Activated CD4-positive, alpha-beta T cell treated with anti-CD3 and anti-CD28 coated beads, Interleukin-2, Interleukin-6, amounts not matched to agents 100 ng/mL and 50 ng/mL, durations not matched to agents 16 hours and 8 hours (primary cell): ENCODE measurements around the gene ABAT.

Source experiments
- DNase-seq: peaks from one replicate; pipeline ENCODE4 v3.0.0-alpha.2; 2020

Gene ABAT

GRCh38 chr16:8826278-8826879, 152.0 kb downstream of the ABAT start:
- DNase-seq: no peak

GRCh38 chr16:8828541-8829165, 154.2 kb downstream of the ABAT start:
- DNase-seq: no peak

GRCh38 chr16:8831450-8831849, 157.0 kb downstream of the ABAT start:
- no peak for DNase-seq

GRCh38 chr16:8831871-8832716, 157.7 kb downstream of the ABAT start:
- no peak for DNase-seq

- no peak for DNase-seq
Observed at GRCh38 chr16:8832717-8833105, 158.3 kb downstream of the ABAT start.
